HG03342 (cell line): Measurements from ENCODE around the gene SPATS2.

Experiments
- ATAC-seq: cut with Tn5 transposase; IDR thresholded peaks from one replicate; pipeline ENCODE4 v1.9.1; 2021; ENCODE audit warnings: mild to moderate bottlenecking, moderate library complexity; ENCODE audit not compliant: unreplicated experiment

SPATS2 gene

DNA sequence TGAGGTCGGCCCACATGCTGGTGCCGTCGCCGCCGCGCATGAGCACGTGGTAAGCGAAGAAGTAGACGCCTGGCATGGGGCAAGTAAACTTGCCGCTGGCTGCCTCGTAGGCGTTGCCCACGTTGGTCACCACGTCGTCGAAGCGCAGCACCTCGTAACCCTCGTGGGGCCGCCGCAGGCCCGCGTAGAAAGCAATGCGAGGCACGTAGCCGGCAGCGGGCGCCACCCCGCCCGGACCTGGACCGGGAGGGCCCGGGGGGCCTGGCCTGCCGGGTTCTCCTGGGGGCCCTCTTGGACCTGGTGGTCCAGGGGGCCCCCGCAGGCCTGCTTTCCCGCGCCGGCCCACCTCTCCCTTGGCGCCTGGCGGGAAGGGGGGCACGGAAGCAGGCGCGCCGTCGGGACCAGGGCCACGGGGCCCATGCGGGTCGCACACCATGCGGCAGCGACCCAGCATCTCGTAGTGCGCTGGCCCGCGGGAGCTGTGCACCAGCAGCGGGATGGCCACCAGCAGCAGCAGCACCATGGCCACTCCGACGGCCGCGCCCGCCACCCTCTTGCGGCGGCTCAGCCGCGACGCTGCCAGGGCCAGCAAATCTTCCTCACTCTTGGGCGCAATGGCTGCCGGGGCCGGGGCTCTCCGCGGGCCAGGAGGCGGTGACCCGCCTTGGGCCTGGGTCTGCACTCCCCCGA lies 31.2 kb upstream of the SPATS2 start:
- no peak for ATAC-seq

DNA sequence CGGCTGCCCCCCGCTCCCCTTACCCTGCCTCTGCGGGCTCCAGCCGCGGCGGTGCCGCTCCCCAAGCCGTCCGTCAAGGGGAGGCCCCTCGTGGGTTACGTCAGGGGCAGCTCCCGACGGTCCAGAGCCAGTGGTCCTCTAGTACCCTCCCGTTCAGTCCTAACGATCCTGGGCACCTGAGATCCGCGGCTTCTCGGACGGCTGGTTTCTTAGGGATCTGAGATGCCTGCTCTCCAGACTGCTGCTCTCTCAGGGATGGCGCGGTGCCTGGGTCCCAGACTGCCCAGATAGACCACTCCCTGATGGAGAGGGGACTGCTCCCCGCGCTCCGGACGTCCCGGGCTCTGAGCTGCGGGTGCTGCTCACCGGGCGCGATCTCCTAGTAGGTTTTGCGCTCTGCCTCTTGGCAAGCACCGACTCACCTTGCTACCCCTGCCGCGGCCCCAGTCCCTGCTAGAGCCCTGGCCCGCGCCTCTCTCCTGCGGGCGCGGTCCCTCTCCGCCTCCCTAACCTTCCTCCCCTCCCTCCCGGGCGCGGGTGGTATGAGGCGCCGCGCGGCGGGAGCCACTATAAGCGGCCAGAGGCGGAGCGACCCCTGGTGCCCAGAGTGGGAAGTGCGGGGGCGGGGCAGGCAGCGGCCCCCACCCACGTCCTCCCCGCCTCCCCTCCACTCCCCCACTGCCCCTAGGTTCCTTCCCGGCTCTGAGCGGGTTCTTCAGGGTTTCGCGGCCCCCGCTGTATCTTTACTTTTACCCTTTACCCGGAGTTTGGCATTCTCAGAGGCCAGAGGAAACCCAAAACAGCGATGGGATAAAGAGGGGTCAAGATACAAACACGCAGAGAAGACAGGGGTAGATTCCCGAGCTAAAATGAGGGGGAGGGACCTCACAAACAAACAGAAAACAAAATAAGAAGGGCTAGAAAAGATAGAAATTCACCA lies 30.3 kb upstream of the SPATS2 start, which contains the start of gene C1QL4:
C1QL4 (minus strand) TSS at position 544 of the 940 bp plus-strand sequence. CDS start 711 bp downstream, outside the sequence.
- peak; percentile 78 for ATAC-seq

DNA sequence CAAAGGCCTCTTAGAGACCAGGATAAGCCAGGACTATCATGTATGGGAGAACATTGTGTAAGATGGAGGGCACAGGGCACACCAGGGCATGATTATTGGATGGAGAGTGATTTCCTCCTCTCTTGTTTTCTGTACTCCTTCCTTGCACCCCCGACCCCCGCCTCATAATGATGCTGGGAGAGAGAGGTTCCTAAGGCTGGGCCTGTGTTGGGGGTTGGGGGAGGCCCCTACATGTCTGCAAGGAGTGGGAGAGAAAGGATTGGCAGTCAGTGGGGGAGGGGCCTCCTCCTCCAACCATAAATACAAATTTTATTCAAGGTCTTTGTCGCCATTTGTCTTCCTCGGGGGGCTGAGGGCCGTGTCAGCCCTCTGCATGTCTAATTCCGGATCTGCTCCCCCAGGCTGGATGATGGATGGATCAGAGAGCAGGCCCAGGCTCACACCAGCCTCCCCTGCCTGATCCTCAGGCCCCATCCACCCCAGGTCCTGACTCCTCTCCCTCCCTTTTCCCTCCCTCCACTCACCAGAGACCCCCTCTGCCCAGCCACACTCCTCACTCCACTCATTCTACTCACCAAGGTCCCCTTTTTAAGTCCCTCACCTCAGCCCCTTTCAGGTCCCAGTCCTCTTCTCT lies 28.3 kb upstream of the SPATS2 start:
- no peak for ATAC-seq

- ATAC-seq, result no peak
These were observed 27.8 kb upstream of the SPATS2 start for GRCh38 chr12:49339464-49339861.

DNA sequence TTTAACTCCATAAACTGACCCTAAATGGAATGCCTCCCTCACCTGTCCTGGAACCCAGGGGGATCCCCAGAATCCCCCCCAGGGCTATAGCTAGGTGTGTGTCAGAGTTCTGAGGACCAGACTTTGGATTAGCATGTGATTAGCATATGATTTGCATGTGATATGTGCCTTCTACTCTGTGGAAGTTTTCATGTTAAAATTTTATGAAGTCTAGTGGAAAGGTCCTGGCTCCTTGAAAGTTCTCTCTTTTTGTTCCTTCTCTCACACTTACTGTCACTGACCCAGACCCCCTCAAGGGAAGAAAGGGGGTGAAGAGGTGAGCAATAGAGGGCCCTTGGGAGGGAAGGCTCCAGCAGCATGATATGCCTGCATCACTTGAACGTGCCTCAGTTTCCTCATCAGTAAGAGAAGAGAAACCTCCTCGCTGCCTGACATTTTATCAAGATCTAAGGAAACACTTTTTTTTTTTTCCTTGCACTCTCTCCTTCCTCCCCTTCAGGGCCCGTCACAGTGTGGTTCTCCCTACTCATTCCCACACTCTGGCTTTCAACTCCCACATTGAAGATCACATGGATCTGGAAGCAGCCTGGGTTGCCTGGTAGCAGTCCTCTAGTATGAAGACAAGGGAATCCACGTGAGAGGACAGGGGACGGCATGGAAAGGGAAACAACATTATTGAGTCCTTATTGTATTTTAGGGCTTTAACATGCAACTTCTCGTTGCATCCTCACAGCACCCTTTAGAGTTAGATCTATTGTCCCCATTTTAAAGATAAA lies 27.0 kb upstream of the SPATS2 start:
- no peak for ATAC-seq

GRCh38 chr12:49340971-49341776 lies 26.1 kb upstream of the SPATS2 start:
- no peak for ATAC-seq

DNA sequence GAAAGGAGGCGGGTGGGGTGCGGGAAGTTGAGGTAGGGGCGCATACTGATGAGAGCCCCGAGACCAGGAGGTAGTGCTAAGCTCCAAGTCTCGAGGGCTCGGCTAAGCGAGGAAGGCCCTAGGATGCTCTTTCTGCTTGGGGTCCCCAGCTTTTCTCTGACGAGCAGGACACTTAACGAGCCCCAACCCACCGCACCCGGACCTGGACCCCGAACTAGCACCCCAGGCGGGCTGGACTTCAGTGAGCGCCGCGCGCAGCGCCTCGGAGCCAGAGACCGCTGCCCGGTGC lies 25.5 kb upstream of the SPATS2 start:
- ATAC-seq, result no peak

GRCh38 chr12:49342066-49342913 lies 25.0 kb upstream of the SPATS2 start:
- ATAC-seq, result peak; percentile 63

GRCh38 chr12:49342914-49343731 lies 24.1 kb upstream of the SPATS2 start:
- no peak for ATAC-seq

DNA sequence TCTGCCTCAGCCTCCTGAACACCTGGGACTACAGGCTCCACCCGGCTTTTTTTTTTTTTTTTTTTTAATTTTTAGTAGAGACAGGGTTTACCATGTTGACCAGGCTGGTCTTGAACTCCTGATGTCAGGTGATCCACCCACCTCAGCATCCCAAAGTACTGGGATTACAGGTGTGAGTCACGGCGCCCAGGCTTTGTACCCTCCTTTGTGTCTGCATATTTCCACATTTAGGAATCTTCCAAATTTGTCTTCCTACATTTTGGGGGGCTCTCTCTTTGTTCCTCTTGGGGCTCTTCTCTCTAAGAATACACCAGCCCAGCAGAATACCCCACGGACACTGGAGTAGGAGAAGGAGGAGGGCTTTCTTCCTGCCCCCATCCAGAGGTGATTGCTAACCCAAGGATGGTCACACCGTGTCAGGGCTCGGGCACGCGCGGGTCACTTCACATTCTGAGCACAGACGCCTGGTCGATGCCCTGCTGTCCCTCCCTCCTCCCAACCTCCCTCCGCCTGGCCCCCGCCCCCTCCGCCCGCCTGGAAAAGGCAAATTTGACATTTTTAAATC lies 22.7 kb upstream of the SPATS2 start:
- ATAC-seq, result no peak

DNA sequence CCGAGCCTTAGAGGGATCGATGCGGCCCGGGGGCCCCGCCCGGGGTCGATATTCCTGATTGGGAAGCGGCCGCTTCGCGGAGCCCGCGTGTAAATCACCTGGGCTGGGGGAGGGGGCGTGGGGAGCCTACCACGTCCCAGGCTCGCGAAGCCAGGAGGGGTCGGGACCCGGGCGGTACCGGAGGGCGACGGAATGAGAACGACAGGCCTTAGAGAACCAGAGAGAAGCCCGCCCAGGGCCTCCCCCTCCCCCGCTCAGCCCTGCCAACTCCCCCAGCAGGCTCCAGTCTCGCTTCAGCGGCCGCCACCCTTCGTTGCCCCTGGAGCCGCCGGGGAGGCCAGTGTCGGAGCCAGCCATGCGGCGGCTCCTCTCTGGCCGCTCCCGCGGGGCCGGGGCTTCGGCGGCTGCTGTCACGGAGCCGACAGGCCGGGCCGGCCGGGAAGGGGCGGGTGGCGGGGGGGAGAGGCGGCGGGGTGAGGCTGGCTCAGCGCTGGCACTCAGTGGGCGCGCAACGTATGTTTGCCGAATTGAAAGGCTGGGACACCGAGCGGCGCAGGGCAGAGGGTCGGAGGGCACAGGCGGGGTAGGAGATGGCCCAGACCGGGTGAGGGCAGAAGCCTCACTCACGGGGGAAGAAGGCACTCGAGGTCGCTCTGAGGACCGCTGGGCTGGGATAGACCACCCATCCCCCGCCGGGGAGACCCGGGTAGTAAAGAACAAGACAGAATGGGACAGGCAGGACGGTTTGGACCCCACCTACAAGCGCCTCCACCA lies 22.0 kb upstream of the SPATS2 start:
- ATAC-seq, result no peak

DNA sequence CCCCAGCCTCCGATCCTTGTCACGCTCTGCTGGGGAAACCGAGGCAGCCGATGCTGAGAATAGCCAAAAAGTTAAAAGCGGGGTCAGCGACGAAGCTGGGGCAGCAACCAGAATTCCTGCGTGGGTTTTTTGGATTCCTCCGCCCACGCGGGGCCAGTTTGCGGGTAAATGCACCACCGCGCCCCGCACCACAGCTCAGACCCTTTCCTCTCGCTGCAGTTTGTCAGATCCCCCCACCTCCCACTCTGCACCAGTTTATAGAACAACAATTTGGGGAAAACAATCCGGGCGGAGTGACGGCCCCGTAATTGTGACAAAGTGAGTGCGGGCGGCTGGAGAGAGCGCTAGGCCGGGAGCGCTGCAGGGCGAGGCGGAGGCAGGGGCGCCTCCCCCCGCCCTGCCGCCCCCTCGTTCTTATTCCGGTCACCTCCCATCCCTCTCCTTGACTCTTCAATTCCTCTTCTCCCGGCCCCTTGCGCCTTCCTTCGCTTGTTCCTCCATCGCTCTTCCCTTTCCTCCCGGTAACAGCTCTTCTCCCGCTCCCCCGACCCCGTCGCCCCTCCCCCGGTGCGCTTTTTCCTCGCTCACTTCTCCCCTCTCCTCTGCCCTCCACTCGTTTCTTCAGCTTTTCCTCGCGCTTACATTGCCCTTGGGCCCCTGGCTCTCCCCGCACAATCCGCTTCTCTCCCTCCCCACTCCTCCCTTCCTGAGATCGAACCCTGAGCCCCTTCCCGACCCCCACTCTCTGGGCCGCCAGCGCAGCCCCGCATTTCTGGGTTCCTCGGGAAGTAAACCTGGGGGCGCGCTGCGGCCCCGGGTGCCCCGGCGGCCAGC lies 21.2 kb upstream of the SPATS2 start:
- ATAC-seq, result no peak

DNA sequence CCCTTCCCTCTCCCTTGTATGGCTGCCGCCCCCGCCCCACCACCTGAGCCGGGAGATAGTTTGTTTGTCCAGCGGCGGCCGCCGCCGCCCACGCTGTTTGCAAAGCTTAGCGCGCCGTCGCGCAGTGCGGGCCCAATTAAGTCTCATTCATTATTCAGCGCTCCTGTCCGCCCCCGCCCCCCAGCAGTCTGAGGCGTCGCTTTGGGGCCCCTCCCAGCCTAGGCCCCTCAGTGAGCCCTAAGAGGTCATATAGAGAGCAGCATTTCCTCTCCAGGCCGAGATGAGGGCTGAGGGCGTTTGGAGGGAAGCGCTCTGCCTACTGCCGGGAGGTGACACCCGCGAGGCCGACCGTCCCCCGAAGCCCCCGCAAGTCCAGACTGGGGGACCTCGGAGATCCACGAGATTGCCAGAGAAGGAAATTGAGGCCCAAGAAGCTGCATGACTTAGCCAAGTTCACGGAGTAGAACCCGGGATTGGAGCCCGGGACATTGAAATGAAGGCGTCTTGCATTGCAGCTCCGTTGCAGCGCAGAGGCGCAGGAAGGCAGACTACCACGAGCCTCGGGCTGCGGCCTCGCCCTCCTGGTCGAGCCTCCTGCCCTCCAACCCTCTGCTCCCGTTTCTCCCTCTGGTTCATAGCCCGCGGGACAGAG lies 20.5 kb upstream of the SPATS2 start, which contains the start of gene DNAJC22:
DNAJC22 (plus strand) TSS at position 230 of the 652 bp plus-strand sequence. CDS start 1,985 bp downstream, outside the sequence.
- ATAC-seq, result no peak

GRCh38 chr12:49347311-49348193 lies 19.7 kb upstream of the SPATS2 start:
- ATAC-seq, result no peak

DNA sequence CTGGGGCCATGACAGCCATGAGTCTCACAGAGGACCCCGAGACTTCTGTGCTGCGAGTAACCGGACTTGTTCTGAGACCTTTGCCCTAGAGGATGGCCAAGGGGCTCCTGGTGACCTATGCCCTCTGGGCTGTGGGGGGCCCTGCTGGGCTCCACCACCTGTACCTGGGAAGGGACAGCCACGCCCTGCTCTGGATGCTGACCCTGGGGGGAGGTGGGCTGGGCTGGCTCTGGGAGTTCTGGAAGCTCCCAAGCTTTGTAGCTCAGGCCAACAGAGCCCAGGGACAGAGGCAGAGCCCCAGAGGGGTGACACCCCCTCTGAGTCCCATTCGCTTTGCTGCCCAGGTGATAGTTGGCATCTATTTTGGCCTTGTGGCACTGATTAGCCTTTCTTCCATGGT lies 18.5 kb upstream of the SPATS2 start:
- ATAC-seq, result no peak
